ENCODE measurements around the gene MON2. TPM values are rescaled to one million over a fixed set of nuclear protein-coding genes. Genes with fewer than 3 reads are reported as not detected.

Gene MON2
- total RNA-seq, 1 experiment from 2014 or later = 32.8 TPM

DNA sequence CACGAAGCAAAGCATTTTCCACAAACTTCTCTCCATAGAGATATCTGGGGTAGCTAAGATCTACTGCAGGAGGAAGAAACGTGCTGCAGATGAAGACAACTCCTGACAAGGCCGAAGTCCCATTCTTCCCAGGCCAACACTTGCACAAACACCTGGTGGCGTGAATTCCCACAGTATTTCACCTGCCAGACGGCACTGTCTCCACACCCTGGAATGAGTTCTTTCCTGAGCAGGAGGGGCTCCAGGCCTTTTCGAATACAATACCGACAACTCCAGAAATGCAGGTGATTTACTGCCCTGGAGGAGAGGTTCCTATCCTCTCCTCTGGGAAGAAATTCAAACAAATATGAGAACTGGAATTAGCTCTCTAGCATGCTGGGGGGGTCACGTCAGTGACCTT, 179.9 kb downstream of the MON2 start:
- no peaks in the 10 kb centered on the region for H3K9me2 ChIP-seq (ENCODE audit: insufficient read depth)
- DNase-seq = no peak
- no peak overlapping the region for H3K4me2 ChIP-seq
- no peaks in the 10 kb centered on the region for H4K20me1 ChIP-seq (ENCODE audit: insufficient read depth)
- CTCF ChIA-PET = no interaction called here
- BruUV-seq (replicated peaks) = no TSS peak
- H3K27me3 ChIP-seq (ENCODE audit: insufficient read depth, low read depth) = no peaks in the 10 kb centered on the region
- peaks cover 15% of the 10 kb centered on the region; the same call in 1 of the 2 replicates for H3K9me3 ChIP-seq (ENCODE audit: insufficient read depth, low read depth)
- 0 out of 2 replicates have a peak, but pooled peaks cover under 1% of the 10 kb centered on the region for H3K4me1 ChIP-seq (replicated peaks; ENCODE audit: insufficient read depth)
- no peak overlapping the region for H2AFZ ChIP-seq
- no peaks in the 10 kb centered on the region for H3K36me3 ChIP-seq (ENCODE audit: low read depth)
- H3K79me2 ChIP-seq (ENCODE audit: low read depth) = no peaks in the 10 kb centered on the region
- no peak overlapping the region for H3K27ac ChIP-seq
- intact Hi-C loops (cut with micrococcal nuclease; ENCODE audit: unreplicated experiment) = no loop called here
- no peak for TF ChIP-seq EZH2 (IDR thresholded peaks at IDR 0.05; ENCODE audit: low read depth)
- TF ChIP-seq, protein P1, sequence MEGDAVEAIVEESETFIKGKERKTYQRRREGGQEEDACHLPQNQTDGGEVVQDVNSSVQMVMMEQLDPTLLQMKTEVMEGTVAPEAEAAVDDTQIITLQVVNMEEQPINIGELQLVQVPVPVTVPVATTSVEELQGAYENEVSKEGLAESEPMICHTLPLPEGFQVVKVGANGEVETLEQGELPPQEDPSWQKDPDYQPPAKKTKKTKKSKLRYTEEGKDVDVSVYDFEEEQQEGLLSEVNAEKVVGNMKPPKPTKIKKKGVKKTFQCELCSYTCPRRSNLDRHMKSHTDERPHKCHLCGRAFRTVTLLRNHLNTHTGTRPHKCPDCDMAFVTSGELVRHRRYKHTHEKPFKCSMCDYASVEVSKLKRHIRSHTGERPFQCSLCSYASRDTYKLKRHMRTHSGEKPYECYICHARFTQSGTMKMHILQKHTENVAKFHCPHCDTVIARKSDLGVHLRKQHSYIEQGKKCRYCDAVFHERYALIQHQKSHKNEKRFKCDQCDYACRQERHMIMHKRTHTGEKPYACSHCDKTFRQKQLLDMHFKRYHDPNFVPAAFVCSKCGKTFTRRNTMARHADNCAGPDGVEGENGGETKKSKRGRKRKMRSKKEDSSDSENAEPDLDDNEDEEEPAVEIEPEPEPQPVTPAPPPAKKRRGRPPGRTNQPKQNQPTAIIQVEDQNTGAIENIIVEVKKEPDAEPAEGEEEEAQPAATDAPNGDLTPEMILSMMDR (conservative IDR thresholded peaks at IDR 0.05) = no peak
- POLR2A ChIA-PET (ENCODE audit: unreplicated experiment) = no interaction called here
- H3F3A ChIP-seq (ENCODE audit: insufficient read depth, low read depth) = no peaks in the 10 kb centered on the region
- H3K4me3 ChIP-seq = no peak overlapping the region

DNA sequence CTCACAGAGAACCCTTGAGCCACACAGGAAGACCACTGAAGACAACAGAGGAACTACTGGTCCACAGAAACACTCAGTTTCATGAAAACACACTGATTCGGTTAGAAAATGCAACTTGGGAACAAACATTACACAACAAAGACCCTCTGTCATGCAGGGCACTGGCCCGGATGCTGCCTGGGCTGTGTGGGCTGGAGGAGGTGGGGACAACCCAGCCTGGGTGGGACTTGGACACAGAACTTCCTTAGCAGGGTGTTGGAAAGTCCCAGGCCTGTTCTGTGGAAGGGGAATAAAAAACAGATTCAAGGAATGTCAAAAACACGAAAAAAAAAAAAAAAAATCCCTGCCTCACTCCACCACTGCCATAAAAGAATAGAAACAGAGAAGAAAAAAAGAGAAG, 181.0 kb downstream of the MON2 start:
- Histone ChIP-seq H3K4me1 (replicated peaks; ENCODE audit: insufficient read depth) (no peaks in the 10 kb centered on the region), H3K4me3 (no peak overlapping the region), H3K9me2 (ENCODE audit: insufficient read depth) (no peaks in the 10 kb centered on the region), H3K27me3 (ENCODE audit: insufficient read depth, low read depth) (no peaks in the 10 kb centered on the region), H3F3A (ENCODE audit: insufficient read depth, low read depth) (no peaks in the 10 kb centered on the region), H4K20me1 (ENCODE audit: insufficient read depth) (no peaks in the 10 kb centered on the region), H3K4me2 (no peak overlapping the region), H2AFZ (no peak overlapping the region), H3K9me3 (ENCODE audit: insufficient read depth, low read depth) (peaks cover 10% of the 10 kb centered on the region; the same call in 1 of the 2 replicates), H3K79me2 (ENCODE audit: low read depth) (no peaks in the 10 kb centered on the region), H3K36me3 (ENCODE audit: low read depth) (no peaks in the 10 kb centered on the region), H3K27ac (no peak overlapping the region)
- DNase-seq = no peak
- TF ChIP-seq, protein P1 (conservative IDR thresholded peaks at IDR 0.05) = no peak
- no peak for TF ChIP-seq EZH2 (IDR thresholded peaks at IDR 0.05; ENCODE audit: low read depth)
- no TSS peak for BruUV-seq (replicated peaks)
- ChIA-PET POLR2A (ENCODE audit: unreplicated experiment) (no interaction called here), CTCF (no interaction called here)
- intact Hi-C loops (cut with micrococcal nuclease; ENCODE audit: unreplicated experiment) = no loop called here

DNA sequence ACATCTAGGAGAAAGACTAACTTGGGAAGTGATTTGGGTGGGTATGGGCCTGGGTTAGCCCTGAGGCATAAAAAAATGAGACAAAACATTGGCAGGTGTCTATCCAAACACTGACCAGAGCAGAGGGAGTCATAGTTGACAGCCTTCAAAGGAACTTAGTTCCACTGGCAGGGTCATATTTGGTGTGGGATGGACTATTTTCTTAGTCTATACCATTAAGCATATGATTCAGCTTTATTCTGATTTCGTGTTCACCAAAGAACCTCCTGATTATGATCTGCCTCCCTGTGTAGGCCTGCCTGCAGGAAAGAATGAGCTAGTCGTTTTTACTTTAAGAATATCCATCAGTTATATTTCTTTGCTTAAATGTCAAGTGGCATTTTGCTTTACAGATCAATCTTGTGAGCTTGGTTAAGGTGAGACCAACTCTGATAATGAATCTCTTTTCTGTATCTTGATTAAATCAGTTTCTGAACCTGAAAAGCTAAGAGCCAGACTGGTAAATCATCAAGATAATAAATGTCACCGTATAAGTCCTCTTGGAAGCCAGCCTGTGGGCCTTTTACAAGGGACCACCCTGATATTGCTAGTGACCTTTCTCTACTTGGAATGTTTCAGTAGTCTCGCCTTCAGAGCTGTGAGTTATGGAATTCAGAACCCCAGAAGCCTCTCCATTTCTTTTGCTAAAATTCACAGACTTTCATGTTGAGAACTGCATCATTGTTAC, 182.9 kb downstream of the MON2 start:
- TF ChIP-seq, protein P1 (conservative IDR thresholded peaks at IDR 0.05) = no peak
- TF ChIP-seq EZH2 (IDR thresholded peaks at IDR 0.05; ENCODE audit: low read depth) = no peak
- Histone ChIP-seq H3K9me3 (ENCODE audit: insufficient read depth, low read depth) (0 out of 2 replicates have a peak, but pooled peaks cover 5% of the 10 kb centered on the region), H3K27ac (no peak overlapping the region), H2AFZ (no peak overlapping the region), H3K4me2 (no peak overlapping the region), H3K36me3 (ENCODE audit: low read depth) (no peaks in the 10 kb centered on the region), H3K4me3 (no peak overlapping the region), H3K79me2 (ENCODE audit: low read depth) (no peaks in the 10 kb centered on the region), H3F3A (ENCODE audit: insufficient read depth, low read depth) (no peaks in the 10 kb centered on the region), H3K9me2 (ENCODE audit: insufficient read depth) (no peaks in the 10 kb centered on the region; the same call in 1 of the 2 replicates), H4K20me1 (ENCODE audit: insufficient read depth) (no peaks in the 10 kb centered on the region), H3K4me1 (replicated peaks; ENCODE audit: insufficient read depth) (no peaks in the 10 kb centered on the region), H3K27me3 (ENCODE audit: insufficient read depth, low read depth) (no peaks in the 10 kb centered on the region)
- no peak for DNase-seq
- intact Hi-C loops (cut with micrococcal nuclease; ENCODE audit: unreplicated experiment) = no loop called here
- POLR2A ChIA-PET (ENCODE audit: unreplicated experiment) = no interaction called here
- no TSS peak for BruUV-seq (replicated peaks)
- CTCF ChIA-PET = no interaction called here

Small RNA genes within 50 kb of the gene (microRNA-seq; reads per million reads assigned to microRNA genes)
- gene MIRLET7I (ENCODE audit: borderline number of aligned reads, borderline replicate concordance) = 42,919 reads per million, percentile 98 among the genes with 10 or more reads in this experiment

Other genes with a start within 250 kb of the MON2 start
- 25.0 and 25.8 TPM in 2 replicates for gene USP15, start 206.4 kb upstream of the MON2 start, total RNA-seq (2021)